Stimulated activated CD4-positive, alpha-beta T cell treated with anti-CD3 and anti-CD28 coated beads, Interleukin-15, amount 100 ng/mL, for 24 hours (primary cell): ENCODE measurements around the gene DROSHA.
"Not testable (repeated sequence)": the region's sequence is repeated elsewhere in the genome, so short reads cannot be mapped to it uniquely, and the experiment has no call there.

ENCODE experiments used
- DNase-seq: peaks from one replicate; pipeline ENCODE4 v3.0.0-alpha.2; 2020

Gene DROSHA

GRCh38 chr5:31415009-31415923, 116.6 kb downstream of the DROSHA start:
- no peak for DNase-seq

GRCh38 chr5:31413030-31413812, 118.7 kb downstream of the DROSHA start:
- peak; percentile 4 for DNase-seq

- DNase-seq, result no peak
Observed at GRCh38 chr5:31412324-31412723, 119.6 kb downstream of the DROSHA start.

- DNase-seq, result no peak
Observed at GRCh38 chr5:31410089-31410488, 121.8 kb downstream of the DROSHA start.

GRCh38 chr5:31408814-31409213, 123.1 kb downstream of the DROSHA start:
- no peak for DNase-seq

- no peak for DNase-seq
Observed at GRCh38 chr5:31407921-31408693, 123.8 kb downstream of the DROSHA start.

GRCh38 chr5:31404325-31404724, 127.6 kb downstream of the DROSHA start:
- no peak for DNase-seq

- no peak for DNase-seq
Observed at GRCh38 chr5:31401691-31402090, 130.2 kb downstream of the DROSHA start.

- no peak for DNase-seq
Observed at GRCh38 chr5:31397926-31398557, 133.9 kb downstream of the DROSHA start.

GRCh38 chr5:31396611-31397295, 135.1 kb downstream of the DROSHA start:
- no peak for DNase-seq

- DNase-seq, result not testable (repeated sequence)
Observed at GRCh38 chr5:31395450-31396045, 136.3 kb downstream of the DROSHA start.

GRCh38 chr5:31393126-31393525, 138.8 kb downstream of the DROSHA start:
- no peak for DNase-seq

GRCh38 chr5:31392061-31392460, 139.8 kb downstream of the DROSHA start:
- DNase-seq, result no peak

GRCh38 chr5:31390256-31390655, 141.6 kb downstream of the DROSHA start:
- no peak for DNase-seq

- DNase-seq, result no peak
Observed at GRCh38 chr5:31385774-31386537, 145.9 kb downstream of the DROSHA start.

GRCh38 chr5:31383734-31384133, 148.2 kb downstream of the DROSHA start:
- no peak for DNase-seq

- no peak for DNase-seq
Observed at GRCh38 chr5:31382051-31382878, 149.6 kb downstream of the DROSHA start.

GRCh38 chr5:31381299-31381698, 150.6 kb downstream of the DROSHA start:
- DNase-seq, result no peak

GRCh38 chr5:31380049-31380448, 151.8 kb downstream of the DROSHA start:
- DNase-seq, result no peak

- DNase-seq, result no peak
Observed at GRCh38 chr5:31378838-31379237, 153.1 kb downstream of the DROSHA start.
